Endothelial cell of umbilical vein (primary cell): ENCODE data around the gene ADAMTS6. TPM values are rescaled to one million over a fixed set of nuclear protein-coding genes. Genes with fewer than 3 reads are reported as not detected.
"Not testable (repeated sequence)": the region's sequence is repeated elsewhere in the genome, so short reads cannot be mapped to it uniquely, and the experiment has no call there.

Experiments
- BruUV-seq: library from RNA; stranded (reverse); fragments of 400-500 nt; replicated peaks from 2 replicates; lab custom pipeline; 2021; lab: Mats Ljungman, UMichigan
- CTCF ChIA-PET: fragments of 300-600, 350-600 bp; sonication (Branson Sonifier 250); formaldehyde crosslinking; loops from one replicate; lab custom pipeline; 2021; ENCODE audit warnings: antibody characterized with exemption, inconsistent platforms; lab: Charles Lee
- POLR2A ChIA-PET: fragments of 300-600, 350-600 bp; sonication (Branson Sonifier 250); formaldehyde crosslinking; loops from one replicate; lab custom pipeline; 2021; ENCODE audit warnings: antibody characterized with exemption, inconsistent platforms; lab: Charles Lee
- DNase-seq: peaks from one replicate; pipeline ENCODE4 v3.0.0-alpha.2; 2011; ENCODE audit warnings: low read depth, low spot score
- FAIRE-seq: peaks from 2 replicates; lab custom pipeline; 2011; peaks lifted over from hg19 to GRCh38; lab: Jason Lieb, UNC
- H2AFZ ChIP-seq: 2 replicates; pipeline ENCODE4 v1.6.0; 2012; ENCODE audit warnings: low read depth, low read length, control low read depth, inconsistent platforms
- H3K27ac ChIP-seq: 2 replicates; pipeline ENCODE4 v1.5.1; 2011; ENCODE audit warnings: low read depth, mild to moderate bottlenecking, control low read depth, low read length, moderate library complexity; ENCODE audit not compliant: insufficient read depth
- H3K27me3 ChIP-seq, 2 experiments: 2 replicates each; pipeline versions ENCODE4 v1.6.0 to v1.6.1; 2011; ENCODE audit warnings: low read length in 2 of 2, mixed read lengths in 1 of 2; ENCODE audit not compliant: control insufficient read depth in 2 of 2, insufficient read depth in 2 of 2
- H3K36me3 ChIP-seq, 2 experiments: 2 replicates in 1 of 2; 3 replicates in 1 of 2; pipeline ENCODE4 v1.5.1; 2011; ENCODE audit warnings: low read length in 2 of 2, mild to moderate bottlenecking in 1 of 2, moderate library complexity in 1 of 2; ENCODE audit not compliant: control insufficient read depth in 2 of 2, insufficient read depth in 2 of 2; ENCODE audit errors: extremely low read depth in 1 of 2
- H3K4me1 ChIP-seq: 3 replicates; pipeline ENCODE4 v1.5.1; 2011; ENCODE audit warnings: mild to moderate bottlenecking, low read length; ENCODE audit not compliant: control insufficient read depth, insufficient read depth; ENCODE audit errors: extremely low read depth
- H3K4me2 ChIP-seq: 2 replicates; pipeline ENCODE4 v1.6.1; 2011; ENCODE audit warnings: low read length, control low read depth, mixed read lengths; ENCODE audit not compliant: insufficient read depth
- H3K4me3 ChIP-seq, 3 experiments: fragments of 200-600 bp in 1 of 3; sonication (generic), shearing (Covaris generic) in 1 of 3; replicated peaks in 1 of 3; 2 replicates each; pipeline ENCODE4 v1.5.1; 2011 to 2016; ENCODE audit warnings: control low read depth in 3 of 3, low read length in 3 of 3, mild to moderate bottlenecking in 2 of 3, inconsistent platforms in 1 of 3, low read depth in 1 of 3, moderate library complexity in 1 of 3; ENCODE audit not compliant: insufficient read depth in 1 of 3
- H3K79me2 ChIP-seq: 2 replicates; pipeline ENCODE4 v1.6.0; 2012; ENCODE audit warnings: low read length, inconsistent platforms; ENCODE audit not compliant: control insufficient read depth, insufficient read depth
- H3K9ac ChIP-seq: replicated peaks from 2 replicates; pipeline ENCODE3; 2011; ENCODE audit warnings: low read length, control low read depth; ENCODE audit not compliant: insufficient read depth; ENCODE audit errors: extremely low read depth
- H3K9me1 ChIP-seq: replicated peaks from 3 replicates; pipeline ENCODE4 v1.6.0; 2011; ENCODE audit warnings: mild to moderate bottlenecking, low read length; ENCODE audit not compliant: control insufficient read depth, insufficient read depth; ENCODE audit errors: extremely low read depth
- H3K9me3 ChIP-seq: replicated peaks from 2 replicates; pipeline ENCODE4 v1.5.1; 2012; ENCODE audit warnings: low read length, inconsistent platforms; ENCODE audit not compliant: control insufficient read depth, insufficient read depth
- H4K20me1 ChIP-seq: replicated peaks from 2 replicates; pipeline ENCODE3; 2011; ENCODE audit warnings: mild to moderate bottlenecking, low read length; ENCODE audit not compliant: control insufficient read depth, insufficient read depth; ENCODE audit errors: extremely low read depth
- CTCF ChIP-seq, 2 donors: IDR thresholded peaks; 1 replicate in 1 of 2; 2 replicates in 1 of 2; pipeline ENCODE4 v1.5.1; 2011; ENCODE audit warnings: low read length in 2 of 2, mild to moderate bottlenecking in 2 of 2, moderate library complexity in 2 of 2, control low read depth in 1 of 2, inconsistent platforms in 1 of 2, low read depth in 1 of 2; ENCODE audit not compliant: insufficient read depth in 1 of 2; ENCODE audit errors: extremely low read depth in 1 of 2
- EZH2 ChIP-seq: IDR thresholded peaks from 2 replicates; pipeline ENCODE4 v1.6.1; 2012; ENCODE audit warnings: borderline replicate concordance, low read depth, mild to moderate bottlenecking, moderate library complexity, low read length, inconsistent platforms; ENCODE audit not compliant: severe bottlenecking
- FOS ChIP-seq: IDR thresholded peaks from 2 replicates; pipeline ENCODE4 v1.6.1; 2011; ENCODE audit warnings: mild to moderate bottlenecking, low read length, moderate library complexity, borderline replicate concordance; ENCODE audit not compliant: insufficient read depth
- GATA2 ChIP-seq: IDR thresholded peaks from 2 replicates; pipeline ENCODE4 v1.7.0; 2011; ENCODE audit warnings: low read depth, mild to moderate bottlenecking, moderate library complexity, mixed read lengths, low read length; ENCODE audit not compliant: insufficient read length, insufficient read depth
- JUN ChIP-seq: IDR thresholded peaks from 2 replicates; pipeline ENCODE4 v1.6.1; 2011; ENCODE audit warnings: borderline replicate concordance, low read depth; ENCODE audit not compliant: insufficient read length, insufficient read depth
- MYC ChIP-seq: IDR thresholded peaks from one replicate; pipeline ENCODE4 v1.6.1; 2011; ENCODE audit warnings: mild to moderate bottlenecking, low read depth, low read length
- POLR2A ChIP-seq: IDR thresholded peaks from 2 replicates; pipeline ENCODE4 v1.6.1; 2012; ENCODE audit warnings: low read depth, mild to moderate bottlenecking, control low read depth, low read length
- POLR2AphosphoS5 ChIP-seq: IDR thresholded peaks from 2 replicates; pipeline ENCODE4 v1.6.1; 2012; ENCODE audit warnings: low read depth, mild to moderate bottlenecking, control low read depth, low read length, moderate library complexity; ENCODE audit not compliant: insufficient read depth
- dilution Hi-C: fragments of 300-500 bp; cut with MboI; formaldehyde crosslinking; loops from one replicate; pipeline ENCODE4 v1.15.0; 2019; ENCODE audit warnings: low sequenced_read_pairs; ENCODE audit not compliant: extremely low pct_ligation_motif_present
- intact Hi-C: fragments of 100-400 bp; cut with micrococcal nuclease; formaldehyde crosslinking; loops from one replicate; pipeline ENCODE4 v1.10.0; 2022
- polyA plus RNA-seq, 4 experiments: library from polyadenylated mRNA; depleted of rRNA in 3 of 4; stranded (reverse) in 3 of 4; unstranded in 1 of 4; fragments of >200 nt; gene quantifications; 2 replicates each; pipeline versions ENCODE4 v1.2.1 to v1.2.3, GENCODE V29; 2011 to 2012; ENCODE audit warnings: missing spikeins in 1 of 4
- total RNA-seq: library from RNA; stranded (reverse); gene quantifications from 2 replicates; pipeline ENCODE4 v1.2.3, GENCODE V29; 2021
- TF ChIP-seq, protein P1 (sequence below): IDR thresholded peaks from 2 replicates; pipeline ENCODE4 v1.6.1; 2011; ENCODE audit not compliant: insufficient read depth, insufficient read length

ADAMTS6 gene
- total and polyA plus RNA-seq, 2 donors (not counting 3 experiments of a cell fraction or from before 2014, with no cell fraction given) = 20.4 to 43.4 TPM

GRCh38 chr5:65489119-65489518 is 7.4 kb upstream of the ADAMTS6 start:
- Histone ChIP-seq H3K4me3 (no peak overlapping the region), H3K9ac (no peak overlapping the region), H3K4me2 (no peak overlapping the region), H2AFZ (no peak overlapping the region), H3K9me1 (no peaks in the 10 kb centered on the region), H3K27ac (no peak overlapping the region), H3K4me1 (no peaks in the 10 kb centered on the region), H3K79me2 (no peaks in the 10 kb centered on the region), H4K20me1 (no peaks in the 10 kb centered on the region), H3K36me3 (no peaks in the 10 kb centered on the region), H3K27me3 (no peaks in the 10 kb centered on the region), H3K9me3 (no peaks in the 10 kb centered on the region)
- no peak for TF ChIP-seq EZH2
- TF ChIP-seq MYC = no peak
- TF ChIP-seq JUN = no peak
- no peak for TF ChIP-seq CTCF (IDR thresholded peaks at IDR 0.05; ENCODE audit: extremely low read depth in 1 of 2, insufficient read depth in 1 of 2, low read depth in 1 of 2, low read length in 2 of 2)
- TF ChIP-seq POLR2A = no peak
- no peak for TF ChIP-seq FOS
- TF ChIP-seq, protein P1, sequence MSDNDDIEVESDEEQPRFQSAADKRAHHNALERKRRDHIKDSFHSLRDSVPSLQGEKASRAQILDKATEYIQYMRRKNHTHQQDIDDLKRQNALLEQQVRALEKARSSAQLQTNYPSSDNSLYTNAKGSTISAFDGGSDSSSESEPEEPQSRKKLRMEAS = no peak
- TF ChIP-seq GATA2 = no peak
- TF ChIP-seq POLR2AphosphoS5 = no peak
- ChIA-PET POLR2A (no interaction called here), CTCF (no interaction called here)
- no peak for DNase-seq
- no peak for FAIRE-seq
- intact Hi-C loops = no loop called here
- dilution Hi-C loops = no loop called here
- no TSS peak for BruUV-seq

- H3K36me3 ChIP-seq, H3K9ac ChIP-seq, FAIRE-seq, H3K9me3 ChIP-seq, H3K27me3 ChIP-seq, intact Hi-C loops, dilution Hi-C loops, H4K20me1 ChIP-seq, H3K9me1 ChIP-seq, H3K79me2 ChIP-seq, H3K4me1 ChIP-seq, H3K4me3 ChIP-seq, H2AFZ ChIP-seq, BruUV-seq, H3K4me2 ChIP-seq, DNase-seq, CTCF ChIA-PET, POLR2A ChIA-PET, H3K27ac ChIP-seq: not testable (repeated sequence)
Observed at GRCh38 chr5:65488038-65488687, 6.4 kb upstream of the ADAMTS6 start.

DNA sequence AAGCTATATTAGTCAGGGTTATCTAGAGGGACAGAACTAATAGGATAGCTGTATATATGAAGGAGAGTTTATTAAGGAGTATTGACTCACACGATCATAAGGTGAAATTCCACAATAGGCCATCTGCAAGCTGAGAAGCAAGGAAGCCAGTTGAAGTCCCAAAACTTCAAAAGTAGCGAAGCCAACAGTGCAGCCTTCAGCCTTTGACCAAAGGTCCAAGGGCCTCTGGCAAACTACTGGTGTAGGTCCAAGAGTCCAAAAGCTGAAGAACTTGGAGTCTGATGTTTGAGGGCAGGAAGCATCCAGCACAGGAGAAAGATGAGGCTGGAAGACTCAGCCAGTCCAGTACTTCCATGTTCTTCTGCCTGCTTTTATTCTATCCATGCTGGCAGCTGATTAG is 5.1 kb upstream of the ADAMTS6 start:
- H3K27me3 ChIP-seq, H3K4me3 ChIP-seq, DNase-seq, H4K20me1 ChIP-seq, H3K4me2 ChIP-seq, intact Hi-C loops, H3K9me3 ChIP-seq, FAIRE-seq, H3K9me1 ChIP-seq, H3K4me1 ChIP-seq, H3K79me2 ChIP-seq, dilution Hi-C loops, H3K9ac ChIP-seq, H3K36me3 ChIP-seq, H2AFZ ChIP-seq, H3K27ac ChIP-seq, BruUV-seq: not testable (repeated sequence)
- POLR2A ChIA-PET = interaction anchor here (0.7 kb wide), 1 partner anchor 424 kb away, joined by 7 read pairs; no protein-coding TSS in a partner anchor
- CTCF ChIA-PET = interaction anchor here (0.6 to 2.0 kb wide), 3 partner anchors 76 to 676 kb away, joined by 3 to 5 read pairs (median 5); no protein-coding TSS in a partner anchor
